ENCODE measurements around the gene PHKB. TPM values are rescaled to one million over a fixed set of nuclear protein-coding genes. Genes with fewer than 3 reads are reported as not detected.
"Not testable (repeated sequence)": the region's sequence is repeated elsewhere in the genome, so short reads cannot be mapped to it uniquely, and the experiment has no call there.

PHKB gene
- total RNA-seq, 1 donor from 2014 or later, result 48.4 TPM

DNA sequence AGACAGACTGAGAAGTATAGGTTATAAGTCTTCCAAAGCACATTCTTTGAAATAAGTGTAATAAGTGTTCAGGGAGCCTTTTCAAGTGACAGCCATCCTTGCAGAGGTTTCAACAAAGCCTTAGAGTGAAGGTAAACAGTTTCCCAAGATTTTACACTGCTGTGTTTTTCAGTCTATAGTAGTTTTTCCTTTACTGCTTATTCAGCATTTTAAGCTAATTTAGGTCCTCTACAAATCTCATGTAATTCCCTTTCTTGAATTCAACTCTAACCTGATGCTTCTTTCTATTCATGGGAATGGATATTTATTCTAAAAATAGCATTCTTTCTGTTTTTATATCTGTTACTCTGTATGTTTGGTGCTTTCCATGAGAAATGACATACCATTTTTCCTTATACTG lies 211.3 kb downstream of the PHKB start:
- DNase-seq (ENCODE audit: low read depth in 2 of 2), result no peak

GRCh38 chr16:47676635-47677177 lies 215.6 kb downstream of the PHKB start:
- no peak for DNase-seq (ENCODE audit: low read depth in 2 of 2)

GRCh38 chr16:47681571-47681970 lies 220.4 kb downstream of the PHKB start:
- DNase-seq (ENCODE audit: low read depth in 2 of 2), result not testable (repeated sequence)

DNA sequence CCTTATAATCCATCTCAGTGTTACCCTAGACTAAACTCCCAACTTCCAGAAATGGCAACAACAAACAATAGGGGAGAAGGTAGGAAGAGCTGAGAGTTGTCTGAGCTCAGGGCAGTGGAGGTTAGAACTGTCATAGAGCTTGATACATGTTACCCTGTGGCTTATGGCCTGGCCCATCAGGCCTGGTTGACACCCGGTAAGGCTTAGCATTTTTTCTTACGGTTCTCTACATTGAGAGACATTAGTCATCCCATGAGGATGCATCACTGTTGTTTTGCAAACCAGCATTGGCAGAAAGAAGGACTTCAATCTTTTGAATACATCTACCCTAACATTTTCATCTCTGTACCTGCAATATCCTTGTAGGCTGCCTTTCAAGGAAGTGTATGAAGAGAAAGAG lies 226.6 kb downstream of the PHKB start:
- DNase-seq (ENCODE audit: low read depth in 2 of 2), result no peak

- no peak for DNase-seq (ENCODE audit: low read depth in 2 of 2)
Observed at GRCh38 chr16:47693226-47693625, 232.1 kb downstream of the PHKB start.

GRCh38 chr16:47694543-47694942 lies 233.4 kb downstream of the PHKB start:
- DNase-seq (ENCODE audit: low read depth in 2 of 2), result no peak

- peak; percentile 73 to 74 for DNase-seq (ENCODE audit: low read depth in 2 of 2)
Observed at GRCh38 chr16:47695756-47696155, 234.6 kb downstream of the PHKB start.

DNA sequence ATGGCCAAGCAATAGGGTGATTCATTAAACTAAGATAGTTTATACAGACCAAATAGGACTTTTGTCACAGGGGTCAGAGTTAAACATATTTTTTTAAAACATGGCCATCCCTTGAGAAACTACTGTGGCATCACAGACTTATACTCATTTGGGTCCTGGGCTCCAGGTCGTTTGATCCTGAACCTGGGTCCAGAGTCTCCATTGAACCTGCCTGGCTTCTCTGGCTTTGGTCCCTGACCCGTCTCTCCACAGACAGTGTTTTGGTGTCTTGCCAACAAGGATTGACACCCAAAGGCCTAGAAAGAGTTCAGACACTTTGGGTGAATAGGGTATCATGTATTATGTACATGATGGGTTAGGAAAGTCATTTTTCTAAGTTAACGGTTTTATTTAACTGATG lies 236.7 kb downstream of the PHKB start:
- DNase-seq (ENCODE audit: low read depth in 2 of 2), result no peak

DNA sequence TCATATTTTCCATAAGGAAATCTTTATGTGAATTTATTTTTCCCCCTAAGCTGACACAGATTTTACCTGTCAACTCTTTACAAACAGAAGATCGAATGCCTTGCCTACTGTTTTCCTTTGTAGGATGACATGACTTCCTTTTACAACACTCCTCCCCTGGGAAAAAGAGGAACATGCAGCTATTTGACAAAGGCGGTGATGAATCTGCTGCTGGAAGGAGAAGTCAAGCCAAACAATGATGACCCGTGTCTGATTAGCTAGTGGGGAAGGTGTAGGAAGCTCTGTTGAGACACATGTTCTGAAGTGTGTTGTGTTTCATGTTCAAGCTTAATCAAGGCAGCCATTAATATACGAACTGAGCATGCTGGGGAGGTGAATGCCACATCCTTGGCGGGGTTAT lies 238.0 kb downstream of the PHKB start:
- DNase-seq (ENCODE audit: low read depth in 2 of 2), result no peak

- DNase-seq (ENCODE audit: low read depth in 2 of 2), result no peak
Observed at GRCh38 chr16:47700857-47701587, 239.9 kb downstream of the PHKB start.

GRCh38 chr16:47705266-47705665 lies 244.1 kb downstream of the PHKB start:
- no peak for DNase-seq (ENCODE audit: low read depth in 2 of 2)

- DNase-seq (ENCODE audit: low read depth in 2 of 2), result no peak
Observed at GRCh38 chr16:47711809-47712208, 250.7 kb downstream of the PHKB start.

GRCh38 chr16:47712276-47713224 lies 251.4 kb downstream of the PHKB start:
- DNase-seq (ENCODE audit: low read depth in 2 of 2), result no peak

DNA sequence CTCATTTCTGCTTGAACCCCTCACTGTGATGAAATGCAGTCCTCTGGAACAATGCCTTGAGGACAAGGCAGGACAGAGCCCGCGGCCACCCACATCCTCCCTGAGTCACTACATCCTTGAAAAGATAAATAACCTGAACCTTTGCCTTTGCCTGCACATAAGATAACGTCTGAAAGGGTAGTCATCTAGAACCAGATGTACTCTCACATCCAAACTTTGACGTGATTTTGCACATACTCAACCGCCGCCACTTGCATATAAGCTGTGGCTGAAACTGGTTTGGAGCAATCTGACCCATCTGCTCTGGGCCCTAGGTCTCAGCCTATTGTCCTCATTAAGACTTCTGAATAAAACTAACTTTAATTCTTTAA lies 252.1 kb downstream of the PHKB start:
- peak in 1 of 2 donors; percentile 65 for DNase-seq (ENCODE audit: low read depth in 2 of 2)

DNA sequence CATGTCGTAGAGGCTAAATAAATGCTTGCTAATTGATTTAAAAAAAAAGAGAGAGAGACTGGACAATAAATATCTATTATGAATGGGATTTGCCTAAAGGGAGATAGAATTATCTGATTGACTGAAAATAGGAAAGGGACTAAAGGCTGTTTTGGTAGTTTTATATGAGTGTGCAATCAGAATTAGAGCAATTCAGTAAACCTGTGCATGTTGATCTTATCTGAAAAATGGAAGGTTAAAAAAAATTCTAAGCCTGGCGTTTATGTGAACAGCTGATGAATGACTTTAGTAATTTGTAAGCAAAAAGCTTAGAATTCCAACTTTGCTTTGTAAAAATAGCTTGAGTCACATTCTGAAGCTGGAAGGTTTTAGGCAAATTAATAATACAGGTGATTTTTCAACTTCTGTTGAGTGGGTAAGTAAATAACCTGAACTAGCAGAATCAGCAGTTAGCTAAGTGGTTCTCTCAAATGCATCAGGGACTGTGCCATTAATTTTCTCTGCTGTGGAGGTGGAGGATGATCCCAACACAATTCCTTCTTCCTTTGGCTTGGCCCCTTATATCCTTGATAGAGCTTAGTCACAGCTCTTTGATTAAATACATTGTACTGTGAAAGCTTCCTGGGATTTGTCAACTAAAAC lies 254.4 kb downstream of the PHKB start:
- DNase-seq (ENCODE audit: low read depth in 2 of 2), result no peak

DNA sequence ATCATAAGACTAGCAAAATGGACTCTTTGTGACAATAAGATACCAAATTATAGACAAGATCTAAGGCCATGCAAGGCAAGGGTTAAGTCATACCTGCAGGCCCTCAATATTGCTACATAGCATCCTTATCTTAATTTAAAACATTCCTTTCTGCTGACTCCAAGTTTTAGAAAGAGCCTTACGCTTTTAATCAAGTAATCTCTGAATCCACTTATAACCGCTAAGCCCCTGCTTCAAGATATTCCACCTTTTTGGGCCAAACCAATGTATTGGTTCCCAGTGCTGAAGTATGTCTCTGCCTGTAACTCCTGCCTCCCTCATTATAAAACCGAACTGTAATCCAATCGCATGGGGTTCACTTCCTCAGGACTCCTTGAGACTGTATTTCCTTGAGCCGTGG lies 255.4 kb downstream of the PHKB start:
- DNase-seq (ENCODE audit: low read depth in 2 of 2), result no peak

GRCh38 chr16:47719713-47720112 lies 258.6 kb downstream of the PHKB start:
- no peak for DNase-seq (ENCODE audit: low read depth in 2 of 2)

GRCh38 chr16:47721006-47721637 lies 260.0 kb downstream of the PHKB start:
- no peak for DNase-seq (ENCODE audit: low read depth in 2 of 2)

DNA sequence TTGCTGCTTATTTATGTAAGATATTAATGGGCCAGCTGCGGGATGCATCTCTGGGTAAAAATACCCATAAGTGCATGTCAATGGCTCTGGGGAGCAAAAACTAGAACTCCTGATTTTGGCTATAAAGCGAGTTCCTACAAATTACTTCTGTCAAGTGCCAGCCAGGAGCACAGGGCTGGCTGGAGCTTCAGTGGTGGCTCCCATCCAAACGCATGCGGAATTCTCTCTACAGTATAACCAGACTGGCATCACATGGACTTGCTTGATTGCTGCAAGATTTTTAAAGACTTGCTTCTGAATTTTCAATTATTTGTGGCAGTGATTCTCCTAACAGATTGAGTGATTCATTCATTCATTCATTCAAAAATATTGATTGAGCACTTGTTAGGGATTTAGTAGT lies 260.9 kb downstream of the PHKB start:
- DNase-seq (ENCODE audit: low read depth in 2 of 2), result no peak

DNA sequence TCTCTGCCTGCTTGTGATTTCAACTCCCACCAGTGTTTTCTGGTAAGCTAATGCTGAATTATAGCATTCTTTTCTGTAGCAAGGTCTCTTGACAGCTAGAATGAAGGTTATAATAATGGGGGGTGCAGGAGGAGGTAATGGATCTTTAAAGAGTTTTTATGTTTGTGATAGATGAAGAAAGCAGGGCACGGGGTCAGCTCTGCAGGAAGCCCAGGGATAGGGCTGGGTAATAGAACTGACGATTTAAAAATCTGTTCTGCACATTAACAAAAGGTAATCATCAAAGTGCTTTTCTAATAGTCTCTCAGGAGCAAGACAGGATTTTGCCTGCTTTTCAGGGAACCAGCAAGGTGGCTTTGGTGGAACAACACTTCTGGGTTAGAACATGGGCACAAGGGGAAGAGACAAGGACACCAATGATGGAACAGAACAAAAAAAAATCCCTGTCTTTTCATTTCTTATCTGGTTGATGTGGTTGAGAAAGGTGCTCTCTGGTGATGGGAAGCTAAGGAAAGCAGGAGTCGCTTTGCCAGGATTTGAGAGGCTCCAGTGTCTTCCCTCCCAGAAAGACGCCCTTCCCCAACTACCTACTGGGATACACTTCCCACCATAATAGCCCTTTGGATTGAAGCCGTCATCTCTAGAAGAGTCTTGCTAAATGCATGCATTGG lies 263.1 kb downstream of the PHKB start:
- DNase-seq (ENCODE audit: low read depth in 2 of 2), result no peak

GRCh38 chr16:47725188-47725695 lies 264.1 kb downstream of the PHKB start:
- no peak for DNase-seq (ENCODE audit: low read depth in 2 of 2)

Measured in dermis microvascular lymphatic vessel endothelial cell (primary cell).